ENCODE results near the gene PPCDC.

PPCDC gene

DNA sequence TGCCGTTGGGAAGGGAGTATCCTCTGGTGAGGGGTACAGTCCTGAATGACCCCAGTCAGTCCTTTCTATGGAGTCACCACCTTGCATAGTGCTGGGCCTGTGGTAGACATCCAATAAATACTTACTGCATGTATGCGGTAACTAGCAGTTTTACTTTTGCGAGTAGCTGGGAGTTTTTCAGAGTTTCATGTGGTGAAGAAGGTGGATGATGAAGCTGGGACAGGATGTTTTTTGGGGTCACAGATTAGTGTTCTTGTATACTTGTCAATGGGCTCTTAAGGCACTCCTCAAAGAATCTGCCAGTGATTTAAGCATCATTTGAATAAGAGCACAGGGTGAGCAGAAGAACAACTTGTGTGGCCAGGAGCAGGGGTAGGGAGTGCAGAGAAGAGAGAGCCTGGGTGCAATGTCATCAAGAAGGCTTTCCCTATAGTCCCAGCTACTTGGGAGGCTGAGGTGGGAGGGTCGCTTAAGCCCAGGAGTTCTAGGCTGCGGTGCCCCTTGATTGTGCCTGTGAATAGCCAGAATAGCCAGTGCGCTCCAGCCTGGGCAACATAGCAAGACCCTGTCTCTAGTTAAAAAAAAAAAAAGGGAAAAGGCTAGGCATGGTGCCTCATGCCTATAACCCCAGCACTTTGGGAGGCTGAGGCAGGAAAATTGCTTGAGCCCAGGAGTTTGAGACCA is 22.1 kb downstream of the PPCDC start:
- no peak for DNase-seq

DNA sequence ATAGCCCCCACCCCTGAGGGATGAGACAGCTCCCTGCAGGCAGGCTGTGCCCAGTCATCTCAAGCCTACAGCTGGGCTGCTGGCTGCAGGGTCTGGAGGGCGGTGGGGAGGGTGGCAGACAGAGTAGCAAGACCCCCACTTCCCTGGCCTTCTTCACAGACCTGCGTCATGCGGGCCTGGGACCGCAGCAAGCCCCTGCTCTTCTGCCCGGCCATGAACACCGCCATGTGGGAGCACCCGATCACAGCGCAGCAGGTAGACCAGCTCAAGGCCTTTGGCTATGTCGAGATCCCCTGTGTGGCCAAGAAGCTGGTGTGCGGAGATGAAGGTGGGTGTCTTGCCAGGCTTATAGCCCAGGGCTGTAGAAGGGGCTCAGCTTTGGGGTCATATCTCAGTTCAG is 25.0 kb downstream of the PPCDC start:
- DNase-seq: no peak

- DNase-seq: no peak
These were observed 26.0 kb downstream of the PPCDC start for GRCh38 chr15:75049392-75049791.

DNA sequence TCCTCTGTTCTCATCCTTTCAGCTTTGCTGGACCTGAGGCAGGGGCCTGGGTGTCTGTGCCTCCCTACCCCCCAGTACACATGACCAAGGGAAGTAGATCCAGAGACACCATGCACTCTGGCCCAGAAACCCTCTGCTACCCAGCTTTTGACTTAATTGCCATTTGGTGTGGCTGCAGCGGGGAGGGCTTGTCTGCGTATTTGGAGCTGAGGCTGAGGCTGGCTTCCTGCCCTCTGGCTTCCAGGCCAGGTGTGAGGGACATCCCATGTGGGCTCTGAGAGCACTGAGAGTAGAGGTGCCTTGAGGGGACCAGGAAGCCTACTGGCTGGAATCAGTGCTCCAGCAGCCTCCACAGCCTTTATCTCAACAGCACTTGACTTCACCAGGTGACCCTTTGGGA is 26.9 kb downstream of the PPCDC start:
- DNase-seq: no peak

DNA sequence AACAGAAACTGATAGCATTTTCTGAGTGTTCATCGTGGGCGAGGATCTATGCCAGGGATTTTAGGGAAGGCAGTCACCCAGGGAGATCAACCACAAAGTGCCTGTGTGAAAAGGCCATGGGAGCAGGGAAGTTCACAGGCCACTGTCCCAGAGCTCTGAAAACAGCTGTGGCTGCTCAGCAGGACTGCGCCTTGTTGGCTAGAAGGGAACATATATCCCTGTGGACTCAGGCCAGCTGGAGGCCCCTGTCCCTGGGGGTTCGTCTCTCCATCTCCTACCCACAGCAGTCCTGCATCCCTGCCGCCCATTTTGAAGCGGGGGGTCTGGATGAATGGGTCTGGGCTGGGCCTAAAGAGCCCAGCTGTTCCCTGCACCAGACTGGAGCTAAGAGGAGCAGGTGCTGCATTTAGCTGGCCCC is 27.8 kb downstream of the PPCDC start:
- DNase-seq: no peak

DNA sequence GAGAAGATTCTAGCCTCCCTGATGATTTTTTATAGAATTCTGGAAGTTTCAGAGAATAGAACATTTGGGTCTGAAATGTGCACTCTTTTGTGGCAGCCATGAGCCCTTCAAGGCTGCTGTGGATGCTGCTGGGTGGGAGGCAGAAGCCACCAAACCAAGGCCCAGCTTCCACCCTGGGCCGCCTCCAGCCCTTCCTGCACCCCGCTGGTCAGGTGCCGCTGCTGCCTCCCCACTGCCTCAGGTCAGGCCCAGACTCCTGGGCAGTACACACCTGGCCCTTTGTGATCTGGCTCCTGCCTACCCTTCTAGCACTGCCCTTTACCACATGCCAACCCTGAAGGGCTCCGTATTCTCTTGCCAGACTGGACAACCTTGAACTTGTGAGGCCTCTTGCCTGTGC is 28.3 kb downstream of the PPCDC start:
- no peak for DNase-seq

DNA sequence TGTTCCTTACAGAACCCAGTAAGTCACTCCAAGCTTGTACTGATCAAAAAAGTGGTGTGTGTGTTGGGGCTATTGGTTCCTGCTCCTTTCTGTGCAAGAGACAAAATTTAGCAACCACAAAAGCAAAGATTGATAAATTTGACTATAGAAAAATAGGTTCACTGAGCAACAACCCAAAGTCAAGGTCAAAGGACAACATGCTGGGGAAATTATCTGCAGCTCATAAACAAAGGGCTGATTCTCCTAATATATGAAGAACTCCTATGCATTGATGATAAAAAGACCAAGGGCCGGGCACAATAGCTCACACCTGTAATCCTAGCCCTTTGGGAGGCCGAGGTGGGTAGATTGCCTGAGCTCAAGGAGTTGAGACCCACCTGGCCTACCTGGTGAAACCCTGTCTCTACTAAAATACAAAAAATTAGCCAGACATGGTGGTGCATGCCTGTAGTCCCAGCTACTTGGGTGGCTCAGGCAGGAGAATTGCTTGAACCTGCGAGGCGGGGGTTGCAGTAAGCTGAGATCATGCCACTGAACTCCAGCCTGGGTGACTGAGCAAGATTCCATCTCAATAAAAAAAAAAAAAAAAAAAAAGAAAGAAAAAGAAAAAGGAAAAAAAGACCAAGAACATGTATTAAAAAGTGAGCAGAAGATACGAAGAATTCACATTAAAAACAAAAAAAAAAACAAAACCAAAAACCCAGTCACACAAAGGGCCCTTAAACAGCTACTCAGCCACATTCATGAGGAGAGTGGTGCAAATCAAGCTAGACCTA is 29.8 kb downstream of the PPCDC start:
- DNase-seq: no peak

- DNase-seq: no peak
These were observed 30.3 kb downstream of the PPCDC start for GRCh38 chr15:75053748-75054125.

DNA sequence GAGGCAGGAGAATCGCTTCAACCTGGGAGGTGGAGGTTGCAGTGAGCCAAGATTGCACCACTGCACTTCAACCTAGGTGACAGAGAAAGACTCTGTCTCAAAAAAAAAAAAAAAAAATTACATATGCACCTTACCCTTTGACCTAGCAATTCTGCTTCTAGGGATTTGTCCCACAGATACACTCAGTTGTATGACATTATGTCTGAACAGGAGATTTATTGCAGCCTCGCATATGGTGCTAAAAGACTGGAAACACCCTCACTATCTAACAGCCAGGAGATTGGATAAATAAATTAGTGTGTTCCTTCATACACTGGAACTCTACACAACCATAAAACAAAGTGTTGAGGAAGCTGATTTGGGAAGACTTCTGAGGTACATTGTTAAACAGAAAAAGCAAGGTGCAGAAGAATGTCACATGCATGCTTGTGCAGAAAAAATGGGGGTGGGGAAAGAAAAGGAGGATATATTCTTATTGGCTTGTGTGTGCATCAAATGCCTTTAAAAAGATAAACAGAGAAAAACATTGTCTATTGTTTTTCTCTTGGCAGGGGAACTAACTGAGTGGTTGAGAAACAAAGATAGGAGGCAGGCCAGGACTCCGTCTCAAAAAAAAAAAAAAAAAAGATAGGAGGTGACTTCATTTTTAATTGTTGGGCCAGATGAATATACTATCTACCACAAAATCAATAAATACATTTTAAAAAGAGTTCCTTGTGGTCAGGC is 30.9 kb downstream of the PPCDC start:
- no peak for DNase-seq

GRCh38 chr15:75056036-75056435 is 32.6 kb downstream of the PPCDC start:
- no peak for DNase-seq

GRCh38 chr15:75058127-75058905 is 34.9 kb downstream of the PPCDC start:
- no peak for DNase-seq

DNA sequence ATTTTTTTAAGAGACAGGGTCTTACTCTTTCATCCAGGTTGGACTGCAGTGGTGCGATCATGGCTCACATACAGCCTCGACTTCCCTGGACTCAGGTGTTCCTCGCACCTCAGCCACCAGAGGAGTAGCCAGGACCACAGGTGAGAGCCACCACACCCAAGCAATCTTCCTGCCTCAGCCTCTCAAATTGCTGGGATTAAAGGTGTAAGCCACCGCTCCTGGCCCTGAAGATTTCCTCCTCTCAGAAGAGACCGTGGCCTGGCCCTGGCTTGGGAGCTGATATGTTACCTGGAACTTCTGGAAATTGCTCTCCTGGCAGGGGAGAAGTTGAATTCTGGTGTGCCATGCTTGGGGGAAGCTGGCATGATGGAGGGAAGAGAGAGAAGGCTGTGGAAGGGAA is 36.2 kb downstream of the PPCDC start:
- DNase-seq: no peak

- peak; percentile 26 for DNase-seq
These were observed 37.9 kb downstream of the PPCDC start for GRCh38 chr15:75061272-75061671.

- DNase-seq: no peak
These were observed 39.3 kb downstream of the PPCDC start for GRCh38 chr15:75062706-75063105.

- DNase-seq: no peak
These were observed 39.9 kb downstream of the PPCDC start for GRCh38 chr15:75063338-75063737.

DNA sequence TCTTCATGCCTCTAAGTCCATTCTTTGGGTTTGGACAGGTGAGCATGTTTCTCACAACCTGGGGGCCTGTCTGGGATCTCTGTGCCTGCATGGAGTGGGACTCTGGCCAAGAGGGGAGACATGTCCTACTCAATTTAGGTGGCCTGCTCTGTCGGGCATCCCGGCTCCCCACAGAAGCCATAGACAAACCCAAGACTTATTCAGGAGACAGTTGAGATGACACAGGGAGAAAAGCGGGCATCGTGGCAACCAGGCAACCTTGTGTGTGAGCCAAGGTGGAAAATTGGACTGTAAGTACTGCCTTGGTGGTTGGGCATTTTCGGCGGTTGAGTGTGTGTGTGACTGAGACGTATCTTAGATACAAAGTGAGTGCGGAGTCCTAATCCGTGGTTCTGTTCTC is 40.5 kb downstream of the PPCDC start:
- no peak for DNase-seq

- DNase-seq: no peak
These were observed 41.5 kb downstream of the PPCDC start for GRCh38 chr15:75064846-75065245.

GRCh38 chr15:75065467-75065850 is 42.1 kb downstream of the PPCDC start:
- DNase-seq: no peak

GRCh38 chr15:75065851-75066509 is 42.6 kb downstream of the PPCDC start:
- DNase-seq: no peak

- DNase-seq: no peak
These were observed 43.9 kb downstream of the PPCDC start for GRCh38 chr15:75067123-75067830.

- DNase-seq: no peak
These were observed 45.4 kb downstream of the PPCDC start for GRCh38 chr15:75068748-75069147.

All from fibroblast of skin of abdomen (primary cell).